DMS153 (cell line): ENCODE results near the gene ANKRD52.
"Not testable (repeated sequence)": the region's sequence is repeated elsewhere in the genome, so short reads cannot be mapped to it uniquely, and the experiment has no call there.

Experiments used
- DNase-seq: peaks from one replicate; lab custom pipeline; 2025; lab: John Stamatoyannopoulos, UW

ANKRD52 gene

GRCh38 chr12:56272468-56272867 is 14.3 kb upstream of the ANKRD52 start:
- DNase-seq: not testable (repeated sequence)

- no peak for DNase-seq
Measured at GRCh38 chr12:56271031-56271430, 12.8 kb upstream of the ANKRD52 start.

- DNase-seq: no peak
Measured at GRCh38 chr12:56267443-56268071, 9.4 kb upstream of the ANKRD52 start.

- peak; percentile 75 for DNase-seq
Measured at GRCh38 chr12:56266693-56267442, 8.7 kb upstream of the ANKRD52 start, which contains the start of gene COQ10A. Gene COQ10A, plus strand, starts transcription at chr12:56266942. Its CDS starts 177 bp downstream, at chr12:56267119.

- not testable (repeated sequence) for DNase-seq
Measured at GRCh38 chr12:56266068-56266692, 8.0 kb upstream of the ANKRD52 start.

GRCh38 chr12:56262955-56263354 is 4.8 kb upstream of the ANKRD52 start:
- not testable (repeated sequence) for DNase-seq

- no peak for DNase-seq
Measured at GRCh38 chr12:56261503-56262232, 3.5 kb upstream of the ANKRD52 start.

GRCh38 chr12:56260921-56261320 is 2.7 kb upstream of the ANKRD52 start:
- DNase-seq: no peak

- DNase-seq: no peak
Measured at GRCh38 chr12:56260380-56260779, 2.2 kb upstream of the ANKRD52 start.

- DNase-seq: no peak
Measured at GRCh38 chr12:56258820-56259183, 618 bp upstream of the ANKRD52 start.

GRCh38 chr12:56257491-56258067 is 605 bp downstream of the ANKRD52 start:
- DNase-seq: no peak

- no peak for DNase-seq
Measured at GRCh38 chr12:56257071-56257470, 1.1 kb downstream of the ANKRD52 start.

GRCh38 chr12:56256326-56256960 is 1.7 kb downstream of the ANKRD52 start:
- DNase-seq: no peak

GRCh38 chr12:56255671-56256070 is 2.5 kb downstream of the ANKRD52 start:
- no peak for DNase-seq

- no peak for DNase-seq
Measured at GRCh38 chr12:56253091-56253490, 5.1 kb downstream of the ANKRD52 start.

GRCh38 chr12:56252649-56253048 is 5.5 kb downstream of the ANKRD52 start:
- no peak for DNase-seq

GRCh38 chr12:56248711-56249110 is 9.5 kb downstream of the ANKRD52 start:
- DNase-seq: no peak

GRCh38 chr12:56247923-56248322 is 10.3 kb downstream of the ANKRD52 start:
- DNase-seq: no peak

GRCh38 chr12:56244494-56244893 is 13.7 kb downstream of the ANKRD52 start:
- DNase-seq: no peak

- no peak for DNase-seq
Measured at GRCh38 chr12:56243731-56244181, 14.4 kb downstream of the ANKRD52 start.

- no peak for DNase-seq
Measured at GRCh38 chr12:56242986-56243385, 15.2 kb downstream of the ANKRD52 start.
